ENCODE results near the gene ARMH4.

Gene ARMH4

GRCh38 chr14:58191763-58192601, 40.0 kb upstream of the ARMH4 start:
- no peak for TF ChIP-seq CTCF (IDR thresholded peaks at IDR 0.05; ENCODE audit: low read depth, low read length)
- H3K4me3 ChIP-seq (ENCODE audit: low read depth, low read length): no peak overlapping the region

- TF ChIP-seq CTCF (IDR thresholded peaks at IDR 0.05; ENCODE audit: low read depth, low read length): no peak
- H3K4me3 ChIP-seq (ENCODE audit: low read depth, low read length): no peak overlapping the region
Measured at GRCh38 chr14:58189176-58189575, 37.2 kb upstream of the ARMH4 start.

- H3K4me3 ChIP-seq (ENCODE audit: low read depth, low read length): no peak overlapping the region
- TF ChIP-seq CTCF (IDR thresholded peaks at IDR 0.05; ENCODE audit: low read depth, low read length): no peak
Measured at GRCh38 chr14:58177125-58177524, 25.1 kb upstream of the ARMH4 start.

GRCh38 chr14:58171090-58171489, 19.1 kb upstream of the ARMH4 start:
- no peak for TF ChIP-seq CTCF (IDR thresholded peaks at IDR 0.05; ENCODE audit: low read depth, low read length)
- H3K4me3 ChIP-seq (ENCODE audit: low read depth, low read length): no peak overlapping the region

GRCh38 chr14:58167891-58168290, 15.9 kb upstream of the ARMH4 start:
- H3K4me3 ChIP-seq (ENCODE audit: low read depth, low read length): no peak overlapping the region
- no peak for TF ChIP-seq CTCF (IDR thresholded peaks at IDR 0.05; ENCODE audit: low read depth, low read length)

- no peak overlapping the region for H3K4me3 ChIP-seq (ENCODE audit: low read depth, low read length)
- TF ChIP-seq CTCF (IDR thresholded peaks at IDR 0.05; ENCODE audit: low read depth, low read length): no peak
Measured at GRCh38 chr14:58167057-58167456, 15.0 kb upstream of the ARMH4 start.
